ENCODE data around the gene VPS54.

DNA sequence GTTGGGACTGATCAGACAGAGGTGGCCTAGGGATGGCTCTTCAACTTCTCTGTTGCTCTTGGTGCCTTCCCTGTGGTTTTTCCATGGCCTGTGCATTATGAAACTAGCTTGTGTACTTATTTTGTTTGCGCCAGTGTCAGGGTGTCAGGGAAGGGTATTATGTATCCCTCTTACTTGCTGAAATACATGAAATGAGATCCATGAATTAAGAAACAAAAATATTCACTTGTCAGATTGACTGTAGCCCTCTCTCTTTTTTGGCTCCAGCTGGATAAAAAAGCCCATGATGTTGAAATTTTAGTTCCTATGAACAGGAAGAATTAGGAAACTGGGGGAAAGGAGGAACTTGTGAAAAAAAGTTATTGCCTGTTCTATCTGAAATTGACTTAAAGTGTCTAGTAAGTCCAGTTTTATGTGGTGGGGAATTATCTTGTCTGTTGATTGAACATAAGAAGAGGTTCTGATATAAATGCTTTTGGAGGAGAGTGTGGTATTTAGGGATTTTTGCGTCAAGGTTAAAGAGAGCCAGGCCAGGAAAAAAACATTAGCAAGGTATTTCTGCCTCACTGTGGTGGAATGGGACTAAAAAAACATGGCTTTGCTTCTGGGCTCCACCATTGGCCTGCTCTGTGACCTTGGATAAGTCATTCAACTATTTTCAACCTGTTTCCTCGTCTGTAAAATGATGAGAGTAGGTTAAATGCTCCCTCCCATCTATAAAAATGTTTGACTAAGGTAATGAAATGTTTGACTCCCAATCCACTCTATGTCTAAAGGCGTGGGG, 165.5 kb downstream of the VPS54 start:
- TF ChIP-seq, protein P1, sequence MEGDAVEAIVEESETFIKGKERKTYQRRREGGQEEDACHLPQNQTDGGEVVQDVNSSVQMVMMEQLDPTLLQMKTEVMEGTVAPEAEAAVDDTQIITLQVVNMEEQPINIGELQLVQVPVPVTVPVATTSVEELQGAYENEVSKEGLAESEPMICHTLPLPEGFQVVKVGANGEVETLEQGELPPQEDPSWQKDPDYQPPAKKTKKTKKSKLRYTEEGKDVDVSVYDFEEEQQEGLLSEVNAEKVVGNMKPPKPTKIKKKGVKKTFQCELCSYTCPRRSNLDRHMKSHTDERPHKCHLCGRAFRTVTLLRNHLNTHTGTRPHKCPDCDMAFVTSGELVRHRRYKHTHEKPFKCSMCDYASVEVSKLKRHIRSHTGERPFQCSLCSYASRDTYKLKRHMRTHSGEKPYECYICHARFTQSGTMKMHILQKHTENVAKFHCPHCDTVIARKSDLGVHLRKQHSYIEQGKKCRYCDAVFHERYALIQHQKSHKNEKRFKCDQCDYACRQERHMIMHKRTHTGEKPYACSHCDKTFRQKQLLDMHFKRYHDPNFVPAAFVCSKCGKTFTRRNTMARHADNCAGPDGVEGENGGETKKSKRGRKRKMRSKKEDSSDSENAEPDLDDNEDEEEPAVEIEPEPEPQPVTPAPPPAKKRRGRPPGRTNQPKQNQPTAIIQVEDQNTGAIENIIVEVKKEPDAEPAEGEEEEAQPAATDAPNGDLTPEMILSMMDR (IDR thresholded peaks at IDR 0.05) = no peak
- TF ChIP-seq FOXM1 (IDR thresholded peaks at IDR 0.05; ENCODE audit: low read depth) = no peak
- TF ChIP-seq, protein P2, sequence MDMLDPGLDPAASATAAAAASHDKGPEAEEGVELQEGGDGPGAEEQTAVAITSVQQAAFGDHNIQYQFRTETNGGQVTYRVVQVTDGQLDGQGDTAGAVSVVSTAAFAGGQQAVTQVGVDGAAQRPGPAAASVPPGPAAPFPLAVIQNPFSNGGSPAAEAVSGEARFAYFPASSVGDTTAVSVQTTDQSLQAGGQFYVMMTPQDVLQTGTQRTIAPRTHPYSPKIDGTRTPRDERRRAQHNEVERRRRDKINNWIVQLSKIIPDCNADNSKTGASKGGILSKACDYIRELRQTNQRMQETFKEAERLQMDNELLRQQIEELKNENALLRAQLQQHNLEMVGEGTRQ (IDR thresholded peaks at IDR 0.05; ENCODE audit: borderline replicate concordance, low read depth, low read length) = no peak
- TF ChIP-seq, protein P3, sequence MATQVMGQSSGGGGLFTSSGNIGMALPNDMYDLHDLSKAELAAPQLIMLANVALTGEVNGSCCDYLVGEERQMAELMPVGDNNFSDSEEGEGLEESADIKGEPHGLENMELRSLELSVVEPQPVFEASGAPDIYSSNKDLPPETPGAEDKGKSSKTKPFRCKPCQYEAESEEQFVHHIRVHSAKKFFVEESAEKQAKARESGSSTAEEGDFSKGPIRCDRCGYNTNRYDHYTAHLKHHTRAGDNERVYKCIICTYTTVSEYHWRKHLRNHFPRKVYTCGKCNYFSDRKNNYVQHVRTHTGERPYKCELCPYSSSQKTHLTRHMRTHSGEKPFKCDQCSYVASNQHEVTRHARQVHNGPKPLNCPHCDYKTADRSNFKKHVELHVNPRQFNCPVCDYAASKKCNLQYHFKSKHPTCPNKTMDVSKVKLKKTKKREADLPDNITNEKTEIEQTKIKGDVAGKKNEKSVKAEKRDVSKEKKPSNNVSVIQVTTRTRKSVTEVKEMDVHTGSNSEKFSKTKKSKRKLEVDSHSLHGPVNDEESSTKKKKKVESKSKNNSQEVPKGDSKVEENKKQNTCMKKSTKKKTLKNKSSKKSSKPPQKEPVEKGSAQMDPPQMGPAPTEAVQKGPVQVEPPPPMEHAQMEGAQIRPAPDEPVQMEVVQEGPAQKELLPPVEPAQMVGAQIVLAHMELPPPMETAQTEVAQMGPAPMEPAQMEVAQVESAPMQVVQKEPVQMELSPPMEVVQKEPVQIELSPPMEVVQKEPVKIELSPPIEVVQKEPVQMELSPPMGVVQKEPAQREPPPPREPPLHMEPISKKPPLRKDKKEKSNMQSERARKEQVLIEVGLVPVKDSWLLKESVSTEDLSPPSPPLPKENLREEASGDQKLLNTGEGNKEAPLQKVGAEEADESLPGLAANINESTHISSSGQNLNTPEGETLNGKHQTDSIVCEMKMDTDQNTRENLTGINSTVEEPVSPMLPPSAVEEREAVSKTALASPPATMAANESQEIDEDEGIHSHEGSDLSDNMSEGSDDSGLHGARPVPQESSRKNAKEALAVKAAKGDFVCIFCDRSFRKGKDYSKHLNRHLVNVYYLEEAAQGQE (IDR thresholded peaks at IDR 0.05; ENCODE audit: low read depth, low read length) = no peak
- TF ChIP-seq JUND (IDR thresholded peaks at IDR 0.05) = no peak
- TF ChIP-seq POLR2AphosphoS5 (IDR thresholded peaks at IDR 0.05; ENCODE audit: low read depth, low read length) = no peak
